ENCODE data around the gene ZBED4.

The ZBED4 gene

DNA sequence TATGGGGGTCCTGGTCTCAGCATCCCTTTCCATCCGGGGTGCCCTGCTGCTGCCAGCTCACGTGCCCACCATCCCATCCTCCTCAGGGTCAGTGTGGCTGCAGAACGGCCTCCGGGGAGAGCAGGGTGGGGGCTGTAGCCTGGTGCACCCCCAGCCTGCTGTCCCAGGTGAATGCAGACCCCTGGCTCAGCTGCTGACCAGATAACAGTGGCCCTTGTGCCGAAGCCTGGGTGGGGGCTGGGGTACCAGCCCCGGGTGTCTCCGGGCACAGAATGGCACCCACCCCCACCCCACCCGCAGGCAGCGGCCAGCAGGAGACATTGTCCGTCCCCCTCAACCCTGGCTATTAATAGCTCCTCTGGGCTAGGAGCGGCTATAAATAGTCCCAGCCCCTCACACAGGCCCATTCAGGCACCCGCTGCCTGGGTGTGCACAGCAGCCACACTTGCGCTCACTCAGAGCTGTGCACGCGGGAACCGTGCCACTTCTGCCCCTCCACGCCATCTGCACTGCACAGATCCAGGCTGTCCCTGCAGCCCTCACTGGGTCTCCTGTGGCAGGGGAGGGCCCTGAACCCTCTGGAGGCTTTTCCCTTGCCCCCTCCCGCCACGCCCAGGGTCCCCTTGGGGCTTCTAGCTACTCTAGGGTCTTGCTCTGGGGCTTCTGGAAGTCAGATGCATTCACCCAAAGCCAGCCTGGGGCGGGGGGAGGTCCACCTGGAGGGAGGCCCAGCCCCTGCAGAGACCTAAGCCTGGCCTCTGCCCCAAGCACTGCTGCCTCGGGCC lies 83.5 kb downstream of the ZBED4 start:
- Histone ChIP-seq H3K4me3 (ENCODE audit: insufficient read depth, low read depth, low read length) (no peak overlapping the region), H3K27me3 (ENCODE audit: control insufficient read depth, insufficient read depth, low read length, poor library complexity, severe bottlenecking) (peaks cover 15% of the 10 kb centered on the region), H3K36me3 (ENCODE audit: control insufficient read depth, insufficient read depth, low read length) (no peaks in the 10 kb centered on the region), H3K27ac (ENCODE audit: insufficient read depth, low read depth, low read length, poor library complexity, severe bottlenecking) (no peak overlapping the region), H3K4me1 (ENCODE audit: control insufficient read depth, insufficient read depth, low read length) (peaks cover 4% of the 10 kb centered on the region), H3K9me3 (ENCODE audit: control insufficient read depth, low read length) (no peaks in the 10 kb centered on the region)
- WGBS, 2 experiments: 83 to 86% methylated on average over 21 of the region's 21 CpGs

- H3K9me3 ChIP-seq (ENCODE audit: control insufficient read depth, low read length): no peaks in the 10 kb centered on the region
- no peaks in the 10 kb centered on the region for H3K36me3 ChIP-seq (ENCODE audit: control insufficient read depth, insufficient read depth, low read length)
- H3K27me3 ChIP-seq (ENCODE audit: control insufficient read depth, insufficient read depth, low read length, poor library complexity, severe bottlenecking): peaks cover 15% of the 10 kb centered on the region
- peaks cover 4% of the 10 kb centered on the region for H3K4me1 ChIP-seq (ENCODE audit: control insufficient read depth, insufficient read depth, low read length)
- H3K27ac ChIP-seq (ENCODE audit: insufficient read depth, low read depth, low read length, poor library complexity, severe bottlenecking): no peak overlapping the region
- H3K4me3 ChIP-seq (ENCODE audit: insufficient read depth, low read depth, low read length): no peak overlapping the region
- WGBS, 2 experiments: 90% methylated on average over 27 of the region's 27 CpGs
These were observed 84.3 kb downstream of the ZBED4 start for GRCh38 chr22:49937758-49938564.

GRCh38 chr22:49938565-49939136 lies 85.0 kb downstream of the ZBED4 start:
- H3K4me1 ChIP-seq (ENCODE audit: control insufficient read depth, insufficient read depth, low read length): peaks cover 4% of the 10 kb centered on the region
- 95% methylated on average over 19 of the region's 19 CpGs for WGBS, 2 experiments
- H3K36me3 ChIP-seq (ENCODE audit: control insufficient read depth, insufficient read depth, low read length): no peaks in the 10 kb centered on the region
- H3K27me3 ChIP-seq (ENCODE audit: control insufficient read depth, insufficient read depth, low read length, poor library complexity, severe bottlenecking): peaks cover 15% of the 10 kb centered on the region
- H3K9me3 ChIP-seq (ENCODE audit: control insufficient read depth, low read length): no peaks in the 10 kb centered on the region
- no peak overlapping the region for H3K4me3 ChIP-seq (ENCODE audit: insufficient read depth, low read depth, low read length)
- no peak overlapping the region for H3K27ac ChIP-seq (ENCODE audit: insufficient read depth, low read depth, low read length, poor library complexity, severe bottlenecking)

All from ectodermal cell (in vitro differentiated cells).